Measurements from ENCODE around the gene ARRB1. TPM values are rescaled to one million over a fixed set of nuclear protein-coding genes. Genes with fewer than 3 reads are reported as not detected.

The ARRB1 gene
- total and polyA plus RNA-seq, 2 of the 13 experiments (the other 11 are each of a cell fraction or from before 2014, with no cell fraction given): 22.5 to 35.7 TPM

GRCh38 chr11:75275581-75275980 is 75.9 kb downstream of the ARRB1 start:
- Histone ChIP-seq H4K20me1 (ENCODE audit: insufficient read depth, low read length) (peaks cover 5% of the 10 kb centered on the region; the same call in 1 of the 2 replicates), H3K27me3 (ENCODE audit: control insufficient read depth in 1 of 2, insufficient read depth in 2 of 2, low read length in 2 of 2) (no peaks in the 10 kb centered on the region), H3K36me3 (replicated peaks in 1 of 2; ENCODE audit: control insufficient read depth in 1 of 2, insufficient read depth in 2 of 2, low read length in 2 of 2) (peaks cover 35 to 59% of the 10 kb centered on the region in 2 experiments), H3K4me2 (ENCODE audit: low read depth, low read length) (no peak overlapping the region), H3K9ac (ENCODE audit: insufficient read depth, low read depth, low read length) (no peak overlapping the region), H3K9me3 (ENCODE audit: low read length) (no peaks in the 10 kb centered on the region), H3K79me2 (ENCODE audit: insufficient read depth, low read length) (no peaks in the 10 kb centered on the region), H3K27ac (ENCODE audit: extremely low read length, insufficient read depth, low read length) (no peak overlapping the region), H3K4me1 (ENCODE audit: insufficient read depth, low read length) (peaks cover 2% of the 10 kb centered on the region), H2AFZ (ENCODE audit: low read length) (no peak overlapping the region), H3K4me3 (replicated peaks in 1 of 3; ENCODE audit: insufficient read depth in 1 of 3, low read depth in 2 of 3, low read length in 3 of 3) (no peak overlapping the region)
- ATAC-seq: no peak
- in situ Hi-C loops (cut with HindIII; ENCODE audit: extremely low pct_ligation_motif_present, low pct_unique_long_range_greater_than_20kb) (no loop called here), intact Hi-C loops (cut with micrococcal nuclease; ENCODE audit: unreplicated experiment) (no loop called here)
- no TSS peak for BruUV-seq (replicated peaks)
- no peak for DNase-seq (ENCODE audit: low spot score)
- 96% methylated on average over 6 of the region's 6 CpGs for WGBS (ENCODE audit: low lambda C conversion rate)
- POLR2A ChIA-PET: no interaction called here
- no peak for FAIRE-seq
- CTCF ChIA-PET (ENCODE audit: low intra/inter-chr PET ratio, low total read pairs): no interaction called here
- TF ChIP-seq BRF2 (CRISPR knock-in tag; IDR thresholded peaks at IDR 0.05) (no peak), ZNF33B (CRISPR knock-in tag; IDR thresholded peaks at IDR 0.05) (no peak), ZNF296 (CRISPR knock-in tag; conservative IDR thresholded peaks at IDR 0.05) (no peak), SSRP1 (CRISPR knock-in tag; IDR thresholded peaks at IDR 0.05) (no peak), ZFP41 (CRISPR knock-in tag; IDR thresholded peaks at IDR 0.05; ENCODE audit: borderline replicate concordance) (no peak), ZNF674 (CRISPR knock-in tag; IDR thresholded peaks at IDR 0.05; ENCODE audit: low read depth) (no peak), ZNF747 (CRISPR knock-in tag; IDR thresholded peaks at IDR 0.05; ENCODE audit: borderline replicate concordance) (no peak), ZNF260 (CRISPR knock-in tag; IDR thresholded peaks at IDR 0.05; ENCODE audit: borderline replicate concordance, low read depth) (no peak), HBP1 (CRISPR knock-in tag; IDR thresholded peaks at IDR 0.05; ENCODE audit: low read depth) (no peak), ZNF646 (CRISPR knock-in tag; IDR thresholded peaks at IDR 0.05) (no peak), ZKSCAN5 (CRISPR knock-in tag; IDR thresholded peaks at IDR 0.05) (no peak), NR2F6 (IDR thresholded peaks at IDR 0.05) (no peak), NR2F6 (CRISPR knock-in tag; IDR thresholded peaks at IDR 0.05) (no peak)
- TF ChIP-seq, protein P1, sequence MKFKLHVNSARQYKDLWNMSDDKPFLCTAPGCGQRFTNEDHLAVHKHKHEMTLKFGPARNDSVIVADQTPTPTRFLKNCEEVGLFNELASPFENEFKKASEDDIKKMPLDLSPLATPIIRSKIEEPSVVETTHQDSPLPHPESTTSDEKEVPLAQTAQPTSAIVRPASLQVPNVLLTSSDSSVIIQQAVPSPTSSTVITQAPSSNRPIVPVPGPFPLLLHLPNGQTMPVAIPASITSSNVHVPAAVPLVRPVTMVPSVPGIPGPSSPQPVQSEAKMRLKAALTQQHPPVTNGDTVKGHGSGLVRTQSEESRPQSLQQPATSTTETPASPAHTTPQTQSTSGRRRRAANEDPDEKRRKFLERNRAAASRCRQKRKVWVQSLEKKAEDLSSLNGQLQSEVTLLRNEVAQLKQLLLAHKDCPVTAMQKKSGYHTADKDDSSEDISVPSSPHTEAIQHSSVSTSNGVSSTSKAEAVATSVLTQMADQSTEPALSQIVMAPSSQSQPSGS (CRISPR knock-in tag; IDR thresholded peaks at IDR 0.05): no peak
- TF ChIP-seq, protein P2, sequence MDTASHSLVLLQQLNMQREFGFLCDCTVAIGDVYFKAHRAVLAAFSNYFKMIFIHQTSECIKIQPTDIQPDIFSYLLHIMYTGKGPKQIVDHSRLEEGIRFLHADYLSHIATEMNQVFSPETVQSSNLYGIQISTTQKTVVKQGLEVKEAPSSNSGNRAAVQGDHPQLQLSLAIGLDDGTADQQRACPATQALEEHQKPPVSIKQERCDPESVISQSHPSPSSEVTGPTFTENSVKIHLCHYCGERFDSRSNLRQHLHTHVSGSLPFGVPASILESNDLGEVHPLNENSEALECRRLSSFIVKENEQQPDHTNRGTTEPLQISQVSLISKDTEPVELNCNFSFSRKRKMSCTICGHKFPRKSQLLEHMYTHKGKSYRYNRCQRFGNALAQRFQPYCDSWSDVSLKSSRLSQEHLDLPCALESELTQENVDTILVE (CRISPR knock-in tag; IDR thresholded peaks at IDR 0.05): no peak
